Mammary epithelial cell (primary cell): ENCODE results near the gene ARHGEF28.

ENCODE experiments used
- EZH2 ChIP-seq: IDR thresholded peaks from 2 replicates; pipeline ENCODE4 v1.6.1; 2012; ENCODE audit warnings: low read length, inconsistent platforms, borderline replicate concordance
- TF ChIP-seq, protein P1 (sequence below), 2 donors: IDR thresholded peaks in 1 of 2; conservative IDR thresholded peaks in 1 of 2; 2 replicates each; pipeline ENCODE4 v1.5.1; 2011 to 2012; ENCODE audit warnings: inconsistent platforms in 2 of 2, low read length in 2 of 2, mild to moderate bottlenecking in 2 of 2, control low read depth in 1 of 2, low read depth in 1 of 2; ENCODE audit not compliant: insufficient read depth in 1 of 2; ENCODE audit errors: extremely low read depth in 1 of 2

DNA sequence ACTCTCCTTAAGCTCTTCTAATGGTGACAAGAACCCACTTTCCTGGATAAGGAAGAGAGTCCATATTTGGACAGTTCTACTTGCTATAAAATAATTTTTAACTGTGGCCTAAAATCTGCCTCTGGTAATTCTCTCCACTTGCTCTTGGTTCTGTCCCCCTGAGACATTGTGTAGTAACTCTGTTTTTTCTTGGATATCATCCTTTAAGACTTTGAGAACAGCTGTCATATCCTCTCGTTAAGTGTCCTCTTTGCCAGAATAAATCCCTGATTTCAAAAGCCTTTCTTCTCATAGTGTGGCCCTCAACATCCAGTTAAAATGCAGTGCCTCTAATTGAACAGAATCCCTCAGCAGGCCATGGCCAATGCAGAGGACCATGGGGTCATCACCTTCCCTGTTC lies 101.5 kb downstream of the ARHGEF28 start:
- TF ChIP-seq, protein P1, sequence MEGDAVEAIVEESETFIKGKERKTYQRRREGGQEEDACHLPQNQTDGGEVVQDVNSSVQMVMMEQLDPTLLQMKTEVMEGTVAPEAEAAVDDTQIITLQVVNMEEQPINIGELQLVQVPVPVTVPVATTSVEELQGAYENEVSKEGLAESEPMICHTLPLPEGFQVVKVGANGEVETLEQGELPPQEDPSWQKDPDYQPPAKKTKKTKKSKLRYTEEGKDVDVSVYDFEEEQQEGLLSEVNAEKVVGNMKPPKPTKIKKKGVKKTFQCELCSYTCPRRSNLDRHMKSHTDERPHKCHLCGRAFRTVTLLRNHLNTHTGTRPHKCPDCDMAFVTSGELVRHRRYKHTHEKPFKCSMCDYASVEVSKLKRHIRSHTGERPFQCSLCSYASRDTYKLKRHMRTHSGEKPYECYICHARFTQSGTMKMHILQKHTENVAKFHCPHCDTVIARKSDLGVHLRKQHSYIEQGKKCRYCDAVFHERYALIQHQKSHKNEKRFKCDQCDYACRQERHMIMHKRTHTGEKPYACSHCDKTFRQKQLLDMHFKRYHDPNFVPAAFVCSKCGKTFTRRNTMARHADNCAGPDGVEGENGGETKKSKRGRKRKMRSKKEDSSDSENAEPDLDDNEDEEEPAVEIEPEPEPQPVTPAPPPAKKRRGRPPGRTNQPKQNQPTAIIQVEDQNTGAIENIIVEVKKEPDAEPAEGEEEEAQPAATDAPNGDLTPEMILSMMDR (conservative IDR thresholded peaks at IDR 0.05 in 1 of 2, IDR thresholded peaks at IDR 0.05 in 1 of 2; ENCODE audit: extremely low read depth in 1 of 2, insufficient read depth in 1 of 2, low read depth in 1 of 2, low read length in 2 of 2) = no peak
- no peak for TF ChIP-seq EZH2
